GM12892 (cell line): ENCODE measurements around the gene PFDN1.

Experiments used
- DNase-seq: peaks from one replicate; pipeline ENCODE4 v3.0.0; 2011; ENCODE audit not compliant: insufficient read length
- FAIRE-seq: peaks from 2 replicates; lab custom pipeline; 2011; peaks lifted over from hg19 to GRCh38; lab: Jason Lieb, UNC
- POLR2A ChIP-seq: IDR thresholded peaks from 2 replicates; pipeline ENCODE4 v1.6.1; 2011; ENCODE audit warnings: low read depth, low read length, control low read depth
- POLR2AphosphoS5 ChIP-seq: IDR thresholded peaks from 2 replicates; pipeline ENCODE4 v1.6.1; 2011; ENCODE audit warnings: low read depth, low read length, control low read depth
- TAF1 ChIP-seq: IDR thresholded peaks from 2 replicates; pipeline ENCODE4 v1.6.1; 2011; ENCODE audit warnings: low read depth, mild to moderate bottlenecking, control low read depth, low read length, borderline replicate concordance

Gene PFDN1

DNA sequence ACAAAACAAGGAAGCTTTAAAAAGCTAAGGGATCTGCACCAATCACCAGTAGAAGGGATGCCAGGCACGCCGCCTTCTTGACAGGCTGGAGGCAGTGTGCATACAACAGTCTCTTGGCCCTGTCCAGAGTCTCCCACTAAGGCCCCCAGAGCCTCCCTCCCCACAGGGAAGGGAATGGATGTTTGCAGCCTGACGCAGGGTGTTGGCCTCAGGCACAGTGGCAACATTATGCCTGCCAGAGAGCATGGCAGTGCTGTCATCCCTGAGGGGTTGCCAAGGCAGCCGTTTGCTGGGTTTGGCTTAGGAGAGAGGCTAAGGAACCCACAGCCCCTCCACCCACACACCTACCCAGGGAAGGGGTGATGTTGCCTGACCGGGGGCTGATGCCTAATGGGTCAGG is 38.7 kb upstream of the PFDN1 start:
- TF ChIP-seq TAF1, result no peak
- TF ChIP-seq POLR2A, result no peak
- TF ChIP-seq POLR2AphosphoS5, result no peak
- DNase-seq (no peak), FAIRE-seq (no peak)

DNA sequence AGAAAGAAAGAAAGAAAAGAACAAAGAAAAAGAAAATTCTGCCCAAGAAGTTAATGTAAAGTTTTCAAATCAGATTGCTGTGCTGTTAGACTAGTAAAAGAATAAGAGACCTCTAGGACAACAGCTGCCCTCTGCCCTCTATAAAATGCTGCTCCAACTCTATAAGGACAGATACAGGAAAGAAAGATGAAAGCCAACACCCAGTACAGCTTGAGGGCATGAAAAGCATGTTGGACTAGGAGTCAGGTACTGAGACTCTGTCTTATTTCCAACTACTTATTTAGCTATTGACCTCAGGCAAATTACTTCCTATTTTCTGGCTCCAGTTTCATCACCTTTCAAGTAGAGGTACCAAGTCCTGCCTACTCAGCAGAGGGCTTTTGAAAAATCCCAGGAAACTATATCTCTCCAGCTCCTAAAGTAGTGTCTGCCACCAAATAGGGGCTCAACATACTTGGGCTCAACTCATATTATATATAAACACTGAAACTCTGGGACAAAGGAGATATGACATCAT is 37.8 kb upstream of the PFDN1 start:
- FAIRE-seq, result no peak
- TF ChIP-seq TAF1, result no peak
- TF ChIP-seq POLR2A, result no peak
- TF ChIP-seq POLR2AphosphoS5, result no peak
- DNase-seq, result no peak

DNA sequence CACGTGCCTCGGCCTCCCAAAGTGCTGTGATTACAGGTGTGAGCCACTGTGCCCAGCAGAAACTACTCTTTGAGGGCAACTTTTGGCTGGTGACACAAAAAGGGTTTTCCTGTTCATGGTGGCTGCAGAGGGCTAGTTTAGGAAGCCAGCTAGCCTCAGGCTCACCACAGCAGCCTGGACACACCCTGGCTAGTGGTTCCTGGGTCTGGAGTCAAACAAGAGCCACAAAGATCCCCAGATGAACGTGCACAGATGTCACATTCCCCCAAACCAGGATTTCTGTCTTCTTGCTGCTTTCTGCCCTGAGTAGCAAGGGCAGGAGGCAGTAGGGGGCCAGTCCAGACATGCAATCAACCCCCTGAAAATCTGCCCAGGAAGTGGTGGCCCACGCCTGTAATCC is 36.7 kb upstream of the PFDN1 start:
- FAIRE-seq, result no peak
- DNase-seq, result no peak
- TF ChIP-seq TAF1, result no peak
- no peak for TF ChIP-seq POLR2AphosphoS5
- TF ChIP-seq POLR2A, result no peak

DNA sequence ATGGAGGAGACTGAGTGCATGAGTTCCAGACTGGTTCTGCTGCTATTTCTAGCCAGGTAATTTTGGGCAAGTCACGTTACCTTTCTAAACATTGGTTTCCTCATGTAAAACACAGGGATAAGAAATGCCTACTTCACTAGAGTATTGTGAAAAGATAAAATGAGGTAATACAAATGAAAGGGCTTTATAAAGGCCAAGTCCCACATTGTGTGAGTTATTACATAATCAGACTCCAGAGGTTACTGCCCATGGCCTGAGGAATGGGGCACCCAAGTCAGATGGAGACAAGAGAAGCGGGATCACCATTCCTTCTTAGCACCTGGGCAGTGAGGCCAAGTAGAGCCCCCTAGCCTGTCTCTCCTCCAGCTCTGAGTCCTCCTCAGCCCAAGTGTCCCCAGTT is 36.0 kb upstream of the PFDN1 start:
- FAIRE-seq (no peak), DNase-seq (no peak)
- TF ChIP-seq POLR2AphosphoS5, result no peak
- no peak for TF ChIP-seq TAF1
- TF ChIP-seq POLR2A, result no peak

DNA sequence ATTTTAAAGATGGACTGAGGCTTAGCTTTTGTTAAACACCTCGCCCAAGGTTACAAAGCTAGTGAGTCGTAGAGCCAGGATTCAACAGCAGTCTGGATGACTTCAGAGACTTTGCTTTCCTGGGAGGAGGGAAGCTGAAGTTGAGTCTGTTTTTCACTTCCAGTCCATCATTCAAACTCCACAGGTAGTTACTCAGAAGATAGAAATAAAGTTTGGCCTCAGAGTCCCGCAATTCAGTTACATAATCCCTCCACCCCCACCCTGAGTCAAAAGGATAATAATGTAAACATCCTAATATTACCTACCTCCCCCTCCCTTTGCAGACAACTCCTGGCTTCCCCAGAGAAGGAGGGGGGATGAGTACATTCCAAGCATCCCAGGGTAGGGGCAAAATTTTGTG is 35.4 kb upstream of the PFDN1 start:
- DNase-seq, result no peak
- TF ChIP-seq TAF1 (no peak), POLR2A (no peak), POLR2AphosphoS5 (no peak)
- FAIRE-seq, result no peak

GRCh38 chr5:140337880-140338279 is 35.0 kb upstream of the PFDN1 start:
- FAIRE-seq, result no peak
- no peak for DNase-seq
- TF ChIP-seq POLR2AphosphoS5 (no peak), POLR2A (no peak)

DNA sequence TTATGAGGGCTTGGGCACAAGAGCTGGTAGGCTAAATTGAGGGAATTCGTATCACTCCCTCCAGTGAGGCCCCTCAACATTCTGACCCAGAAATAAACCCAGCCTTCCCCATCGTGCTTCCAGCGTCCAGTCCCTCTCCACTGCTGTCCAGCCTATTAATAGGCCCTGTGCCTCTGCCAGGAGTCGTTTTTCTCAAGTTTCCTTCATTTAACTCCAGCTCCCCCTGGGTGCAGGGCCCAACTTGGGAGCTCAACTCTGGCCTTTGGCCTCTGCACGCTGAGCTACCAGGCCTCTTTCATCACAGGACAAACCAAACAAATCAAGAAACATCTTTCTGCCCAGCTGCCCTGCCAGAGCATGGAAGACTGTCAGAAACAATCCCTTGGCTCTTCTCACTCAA is 33.5 kb upstream of the PFDN1 start:
- DNase-seq (no peak), FAIRE-seq (no peak)

GRCh38 chr5:140331638-140332037 is 28.7 kb upstream of the PFDN1 start:
- TF ChIP-seq POLR2A, result no peak
- TF ChIP-seq TAF1, result no peak
- TF ChIP-seq POLR2AphosphoS5, result no peak
- no peak for FAIRE-seq

More for the DNA sequence above, 33.5 kb upstream of the PFDN1 start:
- TF ChIP-seq POLR2AphosphoS5 (no peak), TAF1 (no peak), POLR2A (no peak)

DNA sequence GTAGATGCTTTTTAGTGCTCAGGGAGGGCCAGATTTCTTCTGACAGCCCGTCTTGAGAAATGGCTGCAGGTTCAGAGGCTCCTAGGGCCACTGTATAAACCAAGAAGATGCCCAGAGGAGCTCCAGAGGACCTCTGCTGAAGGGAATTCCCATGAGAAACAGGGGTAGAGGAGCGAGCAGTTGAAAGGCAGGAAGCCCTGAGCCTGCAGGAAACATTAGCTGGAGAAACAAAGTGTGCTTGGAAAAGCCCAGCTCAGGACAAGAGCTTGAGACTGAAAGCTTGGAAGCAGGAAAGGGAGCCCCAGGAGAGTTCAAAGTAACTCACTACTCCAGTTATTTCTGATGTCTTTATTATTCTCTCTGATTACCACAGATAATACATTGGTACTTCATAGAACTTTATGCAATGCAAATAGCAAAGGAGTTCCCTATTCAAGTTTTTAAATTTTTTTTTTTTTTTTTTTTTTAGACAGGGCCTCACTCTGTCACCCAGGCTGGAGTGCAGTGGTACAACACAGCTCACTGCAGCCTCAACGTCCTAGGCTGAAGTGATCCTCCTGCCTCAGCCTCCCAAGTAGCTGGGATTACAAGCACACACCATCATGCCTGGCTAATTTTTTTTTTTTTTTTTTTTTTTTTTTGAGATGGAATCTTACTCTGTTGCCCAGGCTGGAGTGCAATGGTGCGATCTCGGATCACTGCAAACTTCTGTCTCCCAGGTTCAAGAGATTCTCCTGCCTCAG is 27.0 kb upstream of the PFDN1 start:
- TF ChIP-seq TAF1 (no peak), POLR2A (no peak), POLR2AphosphoS5 (no peak)
- DNase-seq, result no peak
- FAIRE-seq, result no peak

More at GRCh38 chr5:140331638-140332037, 28.7 kb upstream of the PFDN1 start:
- no peak for DNase-seq

- TF ChIP-seq TAF1 (no peak), POLR2AphosphoS5 (no peak)
- DNase-seq, result no peak
- FAIRE-seq, result no peak
Measured at GRCh38 chr5:140328036-140328764, 25.3 kb upstream of the PFDN1 start.

DNA sequence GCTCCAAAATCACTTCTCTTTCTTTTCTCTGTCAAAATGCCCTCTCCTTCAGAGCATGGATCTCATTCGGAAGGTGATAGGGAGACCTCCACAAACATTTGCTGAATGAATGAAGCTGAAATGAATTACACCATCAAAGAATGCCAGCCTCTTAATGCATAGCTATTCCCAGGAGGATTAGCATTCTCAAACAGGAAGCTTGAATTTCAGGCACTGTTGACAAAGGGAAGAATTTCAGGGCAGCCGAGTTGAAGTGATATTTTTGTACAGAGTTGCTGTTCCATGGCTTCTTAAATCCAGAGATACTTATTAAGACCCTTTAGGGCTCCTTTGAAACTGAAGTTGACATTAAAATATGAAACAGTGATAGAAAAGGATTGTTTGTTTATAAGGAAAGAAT is 24.7 kb upstream of the PFDN1 start:
- DNase-seq (no peak), FAIRE-seq (no peak)
- TF ChIP-seq POLR2A (no peak), TAF1 (no peak), POLR2AphosphoS5 (no peak)
